Measurements from ENCODE around the gene PFKFB2.

The PFKFB2 gene

DNA sequence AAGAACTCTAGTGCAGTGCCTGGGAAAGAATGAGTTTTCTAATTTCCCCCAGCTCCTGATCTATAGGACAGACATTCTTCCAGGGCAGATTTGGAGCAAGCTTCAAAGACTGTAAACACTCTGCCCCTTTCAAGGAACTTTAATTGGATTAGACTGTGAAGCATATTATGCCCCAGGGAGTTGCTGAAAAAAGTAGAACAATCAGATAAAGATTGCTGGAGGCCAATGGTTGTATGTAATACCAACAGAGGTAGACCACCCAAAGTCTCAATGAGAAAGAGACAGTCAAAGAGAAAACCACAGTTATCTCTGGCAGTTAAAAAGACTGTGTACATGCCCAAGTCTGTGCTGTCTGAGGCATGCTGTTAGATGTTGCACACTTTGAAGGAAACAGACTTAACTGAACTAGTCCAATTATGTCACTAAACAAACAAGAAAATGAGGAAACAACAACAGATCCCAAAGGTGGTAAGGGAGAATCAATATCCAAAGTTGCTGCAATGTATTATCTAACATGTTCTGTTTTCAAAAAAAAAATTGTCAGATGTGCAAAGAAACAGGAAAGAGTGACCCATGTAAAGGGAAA, 75.4 kb downstream of the PFKFB2 start:
- no peak for DNase-seq (ENCODE audit: insufficient read length, low spot score)
- no peak for TF ChIP-seq POLR2A (IDR thresholded peaks at IDR 0.05; ENCODE audit: low read depth, low read length)
- no peak for FAIRE-seq

DNA sequence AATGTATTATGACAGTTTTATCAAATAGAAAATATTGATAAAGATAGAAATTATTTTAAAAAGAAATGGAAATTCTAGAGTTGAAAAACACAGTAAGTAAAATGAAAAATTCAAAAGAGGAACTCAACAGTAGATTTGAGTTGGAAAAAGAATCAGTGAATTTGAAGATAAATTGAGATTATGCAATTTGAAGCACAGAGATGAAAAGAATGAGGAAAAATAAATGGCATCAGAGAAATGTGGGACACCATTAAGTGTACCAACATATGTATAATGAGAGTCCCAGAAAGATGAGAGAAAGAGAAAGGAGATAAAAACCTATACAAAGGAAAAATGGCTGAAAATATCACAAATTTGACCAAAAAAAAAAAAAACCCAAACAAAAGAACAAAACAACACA, 76.0 kb downstream of the PFKFB2 start:
- FAIRE-seq = no peak
- no peak for TF ChIP-seq POLR2A (IDR thresholded peaks at IDR 0.05; ENCODE audit: low read depth, low read length)
- no peak for DNase-seq (ENCODE audit: insufficient read length, low spot score)

Measured in H54 (cell line).